ENCODE data around the gene ZNF568. TPM values are rescaled to one million over a fixed set of nuclear protein-coding genes. Genes with fewer than 3 reads are reported as not detected.

Gene ZNF568
- total RNA-seq = 10 to 100 TPM; 11.5 to 13.0 TPM
- long read RNA-seq, donor 1, partial matches to known transcripts = 0 of 2 reads
- long read RNA-seq, donor 1, other reads (novel, unspliced or antisense) = 0 of 2 reads
- long read RNA-seq, donor 2, transcript ZNF568-201 (7 exons, 2,441 nt) = major isoform, 8 of 22 reads
- long read RNA-seq, donor 2, partial matches to known transcripts = 0 of 22 reads
- long read RNA-seq, donor 2, other reads (novel, unspliced or antisense) = 9 of 22 reads

DNA sequence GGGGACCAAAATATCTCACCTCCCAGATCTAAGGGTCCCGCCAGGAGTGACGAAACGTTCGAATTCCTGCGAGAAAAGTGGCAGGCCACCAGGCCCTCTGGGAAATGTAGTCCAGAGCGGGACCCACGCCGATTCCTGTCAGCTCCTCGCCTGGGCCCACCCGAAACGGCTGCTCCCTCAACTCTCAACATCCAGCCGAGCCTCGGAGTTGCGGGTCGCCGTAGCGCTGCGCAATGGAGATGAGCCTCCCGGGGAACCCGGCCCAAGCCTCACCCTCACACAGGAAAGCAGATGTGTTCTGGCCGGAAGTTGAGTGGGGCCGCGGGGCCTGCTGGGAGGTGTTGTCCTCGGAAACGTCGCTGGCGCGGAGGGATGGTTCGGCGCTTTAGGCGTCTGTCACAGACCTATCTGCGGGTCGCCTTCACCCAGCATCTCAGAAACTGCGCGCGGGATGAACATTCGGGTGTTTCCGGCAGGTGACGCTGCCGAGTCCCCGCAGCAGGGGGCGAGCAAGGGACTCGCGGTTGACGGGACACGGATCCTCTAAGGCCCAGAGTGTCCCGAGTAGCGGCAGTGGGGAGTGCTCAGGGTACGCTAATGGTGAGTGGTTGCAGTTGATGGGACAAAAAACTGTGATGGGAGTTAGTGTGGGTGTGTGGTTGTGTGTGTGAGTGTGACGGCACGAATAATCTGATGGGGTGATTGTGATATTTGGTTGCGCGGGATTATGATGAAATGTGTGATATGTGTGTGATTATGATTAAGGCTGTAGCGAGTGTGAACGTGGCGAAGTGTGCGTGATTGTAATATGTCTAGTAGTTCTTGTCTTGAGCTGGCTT is at the start of gene ZNF568, which contains the start of gene ZNF829:
Gene ZNF568 (plus strand): TSS at position 341 of the 839 bp plus-strand sequence. CDS start 6,439 bp downstream, outside the sequence.
Gene ZNF829 (minus strand): TSS at position 300 of the 839 bp plus-strand sequence. CDS start 1,124 bp downstream, outside the sequence.
- DNase-seq (ENCODE audit: low spot score) = peak; percentile 97
- intact Hi-C loops (cut with DNase I) = no loop called here

DNA sequence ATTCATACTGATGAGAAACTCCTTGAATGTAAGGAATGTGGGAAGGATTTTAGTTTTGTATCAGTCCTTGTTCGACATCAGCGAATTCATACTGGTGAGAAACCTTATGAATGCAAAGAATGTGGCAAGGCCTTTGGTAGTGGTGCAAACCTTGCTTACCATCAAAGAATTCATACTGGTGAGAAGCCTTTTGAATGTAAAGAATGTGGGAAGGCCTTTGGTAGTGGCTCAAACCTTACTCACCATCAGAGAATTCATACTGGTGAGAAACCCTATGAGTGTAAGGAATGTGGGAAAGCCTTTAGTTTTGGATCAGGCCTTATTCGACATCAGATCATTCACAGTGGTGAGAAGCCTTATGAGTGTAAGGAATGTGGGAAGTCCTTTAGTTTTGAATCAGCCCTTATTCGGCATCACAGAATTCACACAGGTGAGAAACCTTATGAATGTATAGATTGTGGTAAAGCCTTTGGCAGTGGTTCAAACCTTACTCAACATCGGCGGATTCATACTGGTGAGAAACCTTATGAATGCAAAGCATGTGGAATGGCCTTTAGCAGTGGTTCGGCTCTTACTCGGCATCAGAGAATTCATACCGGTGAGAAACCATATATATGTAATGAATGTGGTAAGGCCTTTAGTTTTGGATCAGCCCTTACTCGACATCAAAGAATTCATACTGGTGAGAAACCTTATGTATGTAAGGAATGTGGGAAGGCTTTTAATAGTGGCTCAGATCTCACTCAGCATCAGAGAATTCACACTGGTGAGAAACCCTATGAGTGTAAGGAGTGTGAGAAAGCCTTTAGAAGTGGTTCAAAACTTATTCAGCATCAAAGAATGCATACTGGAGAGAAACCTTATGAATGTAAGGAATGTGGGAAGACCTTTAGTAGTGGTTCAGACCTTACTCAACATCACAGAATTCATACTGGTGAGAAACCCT is 38.9 kb upstream of the ZNF568 start:
- DNase-seq (ENCODE audit: low spot score) = no peak

DNA sequence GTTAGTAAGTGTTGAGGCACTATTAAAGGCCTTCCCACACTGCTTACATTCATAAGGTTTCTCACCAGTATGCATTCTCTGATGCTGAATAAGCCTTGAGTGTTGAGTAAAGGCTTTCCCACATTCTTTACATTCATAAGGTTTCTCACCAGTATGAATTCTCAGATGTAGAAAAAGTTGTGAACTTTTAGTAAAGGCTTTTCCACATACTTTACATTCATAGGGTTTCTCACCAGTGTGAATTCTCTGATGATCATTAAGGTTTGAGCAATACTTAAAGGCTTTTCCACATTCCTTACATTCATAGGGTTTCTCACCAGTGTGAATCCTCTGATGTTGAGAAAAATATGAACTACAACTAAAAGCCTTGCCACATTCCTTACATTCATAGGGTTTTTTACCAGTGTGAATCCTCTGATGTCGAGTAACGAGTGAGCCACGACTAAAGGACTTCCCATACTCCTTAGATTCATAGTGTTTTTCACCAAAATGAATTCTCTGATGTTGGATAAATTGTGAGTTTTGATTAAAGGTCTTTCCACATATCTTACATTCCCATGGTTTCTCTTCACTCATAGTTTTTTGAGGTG is 24.3 kb upstream of the ZNF568 start:
- intact Hi-C loops (cut with DNase I) = no loop called here
- no peak for DNase-seq (ENCODE audit: low spot score)

More for the DNA sequence above, 38.9 kb upstream of the ZNF568 start:
- intact Hi-C loops (cut with DNase I) = no loop called here

DNA sequence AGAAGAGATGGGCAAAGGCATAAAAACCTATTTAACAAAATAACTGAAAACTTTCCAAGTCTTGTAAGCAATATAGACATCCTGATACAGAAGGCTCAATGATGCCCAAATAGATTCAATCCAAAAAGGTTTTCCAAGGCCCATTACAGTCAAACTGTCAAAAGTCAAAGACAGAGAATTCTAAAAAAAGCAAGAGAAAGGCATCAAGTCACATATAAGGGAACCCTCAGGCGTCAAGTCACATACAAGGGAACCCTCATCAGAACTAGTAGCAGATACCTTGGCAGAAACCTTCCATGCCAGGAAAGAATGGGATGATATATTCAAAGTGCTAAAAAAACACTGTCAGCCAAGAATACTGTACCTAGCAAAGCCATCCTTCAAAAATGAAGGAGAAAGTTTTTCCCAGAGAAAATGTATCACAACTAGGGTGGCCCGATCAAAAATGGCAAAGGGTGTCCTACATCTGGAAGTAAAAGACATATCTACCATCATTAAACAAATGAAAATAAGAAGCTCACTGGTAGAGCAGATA is 21.2 kb upstream of the ZNF568 start:
- no peak for DNase-seq (ENCODE audit: low spot score)
- intact Hi-C loops (cut with DNase I) = no loop called here

DNA sequence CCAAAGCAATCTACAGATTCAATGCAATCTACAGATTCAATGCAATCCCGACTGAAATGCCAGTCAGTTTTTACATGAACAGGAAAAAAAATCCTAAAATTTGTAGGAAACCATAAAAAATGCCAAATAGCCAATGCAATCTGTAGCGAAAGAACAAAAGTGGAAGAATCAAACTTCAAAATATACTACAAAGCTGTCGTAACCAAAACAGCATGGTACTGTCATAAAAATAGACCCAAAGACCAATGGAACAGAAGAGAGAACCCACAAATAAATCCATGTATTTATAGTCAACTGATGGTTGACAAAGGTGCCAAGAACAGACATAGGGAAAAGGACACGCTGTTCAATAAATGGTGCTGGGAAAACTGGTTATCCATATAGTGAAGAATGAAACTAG is 17.7 kb upstream of the ZNF568 start:
- no peak for DNase-seq (ENCODE audit: low spot score)
- intact Hi-C loops (cut with DNase I) = no loop called here

DNA sequence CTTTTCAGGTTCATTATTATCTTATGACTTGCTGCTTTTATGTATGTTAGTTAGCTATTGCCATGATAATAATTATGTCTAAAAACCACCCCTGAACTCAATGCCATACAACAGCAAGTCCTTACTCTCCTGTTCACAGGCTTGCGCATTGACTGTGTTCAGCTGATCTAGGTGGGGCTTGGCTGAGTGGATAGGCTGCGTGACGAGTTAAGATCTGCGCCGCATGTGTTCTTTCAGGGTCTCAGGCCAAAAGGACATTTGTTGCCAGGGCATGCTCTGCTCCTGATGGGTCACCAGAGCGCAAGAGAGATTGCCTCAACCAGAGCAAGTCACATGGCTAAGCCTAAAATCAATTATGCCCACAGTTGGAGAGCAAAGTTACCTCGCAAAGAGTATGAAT is 859 bp downstream of the ZNF568 start:
- intact Hi-C loops (cut with DNase I) = no loop called here
- DNase-seq (ENCODE audit: low spot score) = no peak

DNA sequence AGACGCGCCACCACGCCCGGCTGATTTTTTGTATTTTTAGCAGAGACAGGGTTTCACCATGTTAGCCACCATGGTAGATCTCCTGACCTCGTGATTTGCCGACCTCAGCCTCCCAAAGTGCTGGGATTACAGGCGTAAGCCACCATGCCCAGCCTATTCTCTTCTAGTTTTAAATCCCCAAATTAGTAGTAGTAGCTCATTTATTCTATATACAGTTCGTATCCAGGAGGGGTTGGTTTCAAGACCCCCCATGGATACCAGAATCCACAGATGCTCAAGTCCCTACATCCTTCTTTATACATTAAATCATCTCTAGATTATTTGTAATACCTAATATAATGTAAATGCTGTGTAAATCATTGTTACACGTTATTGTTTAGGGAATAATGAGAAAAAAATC is 2.0 kb downstream of the ZNF568 start:
- intact Hi-C loops (cut with DNase I) = no loop called here
- no peak for DNase-seq (ENCODE audit: low spot score)

DNA sequence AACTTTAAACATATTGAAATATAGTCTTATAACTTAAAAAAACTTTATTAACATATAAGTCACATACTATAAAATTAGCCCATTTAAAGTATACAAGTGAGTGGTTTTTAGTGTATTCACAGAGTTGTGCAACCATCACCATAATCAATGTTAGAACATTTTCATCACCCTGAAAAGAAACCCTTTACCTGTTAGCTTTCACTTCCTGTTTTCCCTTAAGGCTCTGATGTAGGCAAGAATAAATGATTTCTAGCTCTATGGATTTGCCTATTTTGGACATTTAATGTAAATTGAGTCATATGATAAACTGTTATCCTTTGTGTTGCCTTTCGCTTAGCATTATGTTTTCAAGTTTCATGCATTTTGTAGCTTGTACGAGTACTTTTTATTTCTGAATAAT is 15.6 kb downstream of the ZNF568 start:
- DNase-seq (ENCODE audit: low spot score) = no peak
- intact Hi-C loops (cut with DNase I) = no loop called here

DNA sequence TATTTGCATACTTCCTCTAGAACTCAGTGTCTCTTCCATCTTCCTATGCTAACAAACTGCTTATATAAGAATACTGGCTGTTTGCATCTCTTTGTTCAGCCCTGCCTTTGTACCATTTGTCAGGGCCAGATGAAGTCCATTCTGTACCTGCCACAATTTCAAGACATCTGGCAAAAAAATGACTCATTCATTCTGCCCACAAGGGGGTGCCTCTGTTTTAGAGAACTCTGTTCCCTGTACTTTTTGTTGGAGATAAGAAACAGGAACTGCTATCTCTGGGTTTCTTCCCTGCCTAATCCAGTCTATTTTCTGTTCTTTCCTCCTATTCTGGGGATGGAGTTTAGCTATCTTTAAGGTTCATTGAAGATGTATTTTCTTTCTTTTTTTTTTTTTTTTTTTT is 23.0 kb downstream of the ZNF568 start:
- DNase-seq (ENCODE audit: low spot score) = no peak
- intact Hi-C loops (cut with DNase I) = no loop called here

DNA sequence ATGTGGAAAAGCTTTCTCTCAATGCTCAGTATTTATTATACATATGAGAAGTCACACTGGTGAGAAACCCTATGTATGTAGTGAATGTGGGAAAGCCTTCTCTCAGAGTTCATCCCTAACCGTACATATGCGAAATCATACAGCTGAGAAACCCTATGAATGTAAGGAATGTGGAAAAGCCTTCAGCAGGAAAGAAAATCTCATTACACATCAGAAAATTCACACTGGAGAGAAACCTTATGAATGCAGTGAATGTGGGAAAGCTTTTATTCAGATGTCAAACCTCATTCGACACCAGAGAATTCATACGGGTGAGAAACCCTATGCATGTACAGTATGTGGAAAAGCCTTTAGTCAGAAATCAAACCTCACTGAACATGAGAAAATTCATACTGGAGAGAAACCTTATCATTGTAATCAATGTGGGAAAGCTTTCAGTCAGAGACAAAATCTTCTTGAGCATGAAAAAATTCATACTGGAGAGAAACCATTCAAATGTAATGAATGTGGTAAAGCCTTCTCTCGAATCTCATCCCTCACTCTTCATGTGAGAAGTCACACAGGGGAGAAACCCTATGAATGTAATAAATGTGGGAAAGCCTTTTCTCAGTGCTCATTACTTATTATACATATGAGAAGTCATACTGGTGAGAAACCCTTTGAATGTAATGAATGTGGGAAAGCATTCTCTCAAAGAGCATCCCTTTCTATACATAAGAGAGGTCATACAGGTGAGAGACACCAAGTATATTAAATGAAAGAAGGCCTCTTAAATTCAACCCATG is 34.4 kb downstream of the ZNF568 start:
- DNase-seq (ENCODE audit: low spot score) = no peak
- intact Hi-C loops (cut with DNase I) = no loop called here

DNA sequence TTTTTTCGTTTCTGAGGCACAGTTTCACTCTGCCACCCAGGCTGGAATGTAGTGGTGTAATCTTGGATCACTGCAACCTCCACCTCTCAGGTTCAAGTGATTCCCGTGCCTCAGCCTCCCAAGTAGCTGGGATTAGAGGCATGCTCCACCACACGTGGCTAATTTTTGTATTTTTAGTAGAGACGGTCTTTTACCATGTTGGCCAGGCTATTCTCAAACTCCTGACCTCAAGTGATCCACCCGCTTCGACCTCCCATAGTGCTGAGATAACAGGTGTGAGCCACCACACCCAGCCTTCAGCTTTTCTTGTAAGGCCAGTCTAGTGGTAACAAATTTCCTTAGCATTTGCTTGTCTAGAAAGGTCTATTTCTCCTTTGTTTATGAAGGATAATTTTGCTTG is 46.2 kb downstream of the ZNF568 start:
- no peak for DNase-seq (ENCODE audit: low spot score)
- intact Hi-C loops (cut with DNase I) = no loop called here

DNA sequence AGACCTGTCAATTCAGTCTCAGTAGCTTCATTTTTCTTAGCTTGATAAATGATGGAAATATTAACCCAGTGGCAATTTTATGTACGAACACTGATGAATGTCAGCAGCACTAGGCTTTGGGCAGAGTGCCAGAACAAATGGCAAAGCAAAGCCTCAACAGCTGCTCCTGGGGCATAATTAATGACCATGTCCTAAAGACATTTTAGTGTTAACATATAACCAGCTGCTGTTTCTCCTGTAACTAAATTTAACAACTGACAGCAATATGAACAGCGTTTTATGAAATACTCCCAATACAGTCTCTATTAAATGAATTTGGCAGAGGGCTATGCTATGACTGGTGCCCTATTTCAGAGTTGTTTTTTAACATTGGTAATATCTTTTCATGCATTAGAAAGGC is 47.1 kb downstream of the ZNF568 start:
- no peak for DNase-seq (ENCODE audit: low spot score)
- intact Hi-C loops (cut with DNase I) = no loop called here

DNA sequence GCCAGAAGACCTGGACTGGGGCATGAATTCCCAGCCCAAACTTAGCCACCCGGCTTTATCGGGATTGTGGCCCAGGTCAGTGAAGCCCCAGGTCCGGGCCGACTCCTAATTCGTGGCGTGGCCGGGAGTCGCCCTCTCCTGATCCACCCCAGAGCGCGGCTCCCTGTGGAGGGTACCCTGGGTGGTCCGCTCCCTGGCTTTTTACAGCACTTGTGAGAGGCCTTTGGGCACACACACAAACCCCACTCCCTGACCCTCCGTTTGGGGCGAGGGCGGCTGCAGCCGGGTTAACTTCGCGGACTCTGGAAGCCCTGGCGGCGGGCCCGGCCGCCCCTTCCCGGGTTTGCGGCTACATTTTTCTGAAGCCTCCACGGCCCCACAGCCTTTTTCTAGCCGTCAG is 56.4 kb downstream of the ZNF568 start:
- DNase-seq (ENCODE audit: low spot score) = no peak
- intact Hi-C loops (cut with DNase I) = loop anchor here in 1 of 2 donors (5.0 kb wide), 1 partner anchor 255 kb away; no protein-coding TSS in a partner anchor

DNA sequence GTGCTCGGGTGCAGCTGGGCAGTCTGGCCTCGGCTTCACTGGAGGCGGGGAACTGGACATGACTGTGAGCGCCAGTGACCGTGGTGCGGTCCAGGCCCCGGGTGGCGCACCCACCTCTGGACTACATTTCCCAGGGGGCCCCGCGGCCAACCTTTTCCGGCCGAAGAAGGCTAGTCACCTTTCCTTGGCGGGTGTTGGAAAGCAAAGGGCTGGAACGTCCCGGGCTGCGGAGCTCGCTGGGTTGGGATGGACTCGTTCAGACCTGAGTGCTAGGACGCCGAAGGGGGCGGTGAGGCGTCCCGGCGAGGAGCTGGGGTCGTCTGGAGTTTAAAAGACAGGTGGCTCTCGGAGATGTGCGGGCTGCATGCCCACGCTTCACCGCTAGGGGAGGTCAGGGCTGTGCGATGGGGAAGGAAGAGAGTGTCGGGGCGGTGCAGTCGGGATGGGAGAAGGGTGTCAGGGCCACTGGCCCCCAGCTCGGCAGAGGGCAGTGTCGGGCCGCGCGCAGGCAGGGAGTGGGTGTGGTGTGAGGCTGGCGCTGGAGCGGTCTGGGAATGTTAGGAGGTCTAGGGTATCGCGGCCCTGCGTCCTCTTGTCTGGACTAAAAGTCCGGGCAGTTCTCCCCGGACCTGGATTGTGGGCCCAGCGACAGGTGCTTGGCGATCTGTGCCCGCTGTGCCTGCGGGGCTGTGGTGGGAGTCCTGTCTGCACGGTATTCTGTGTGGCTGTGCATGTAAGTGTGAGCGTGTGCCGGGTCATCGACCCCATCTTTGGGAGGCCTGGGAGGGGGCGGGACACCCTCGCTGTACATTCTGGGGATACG is 57.1 kb downstream of the ZNF568 start:
- peak; percentile 94 for DNase-seq (ENCODE audit: low spot score)
- intact Hi-C loops (cut with DNase I) = loop anchor here in 1 of 2 donors (5.0 kb wide), 1 partner anchor 254 kb away; no protein-coding TSS in a partner anchor

DNA sequence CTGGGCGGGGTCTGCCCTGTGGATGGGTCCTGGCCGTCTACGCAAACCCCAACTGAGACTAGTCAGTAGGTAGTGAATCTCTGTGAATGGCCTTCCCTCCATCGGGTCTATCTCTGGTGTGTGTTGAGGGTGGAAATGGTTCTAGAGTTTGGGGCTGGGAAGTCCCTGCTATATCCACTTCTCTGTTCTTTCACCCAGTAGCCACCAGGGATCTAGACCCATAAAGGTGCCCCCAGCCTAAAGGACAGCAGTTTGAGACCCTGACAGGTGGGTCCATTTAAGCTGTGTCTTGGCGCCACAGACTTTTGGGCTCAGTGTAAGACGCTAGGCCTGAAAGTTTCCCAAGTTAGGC is 57.7 kb downstream of the ZNF568 start:
- intact Hi-C loops (cut with DNase I) = loop anchor here in 1 of 2 donors (5.0 kb wide), 1 partner anchor 253 kb away; no protein-coding TSS in a partner anchor
- no peak for DNase-seq (ENCODE audit: low spot score)

DNA sequence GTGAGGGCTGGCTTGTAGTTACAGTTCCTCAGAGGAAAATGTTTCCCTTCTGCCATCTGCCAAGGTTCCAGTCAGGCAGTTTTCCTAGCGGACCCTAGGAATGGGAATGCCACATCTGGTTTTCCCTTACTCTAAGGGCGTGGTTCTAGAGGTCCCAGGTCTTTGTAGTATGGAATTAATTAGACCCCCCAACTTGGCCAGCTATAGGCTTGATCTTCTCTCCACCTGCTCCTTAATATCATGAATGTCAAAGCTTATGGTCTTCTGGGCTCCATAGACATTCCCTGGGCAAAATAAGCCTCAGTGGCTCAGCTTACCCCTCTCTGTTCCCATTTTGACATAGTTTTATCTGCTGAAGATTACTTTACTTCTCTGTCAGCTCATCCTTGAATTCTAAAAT is 70.0 kb downstream of the ZNF568 start:
- intact Hi-C loops (cut with DNase I) = no loop called here
- no peak for DNase-seq (ENCODE audit: low spot score)

DNA sequence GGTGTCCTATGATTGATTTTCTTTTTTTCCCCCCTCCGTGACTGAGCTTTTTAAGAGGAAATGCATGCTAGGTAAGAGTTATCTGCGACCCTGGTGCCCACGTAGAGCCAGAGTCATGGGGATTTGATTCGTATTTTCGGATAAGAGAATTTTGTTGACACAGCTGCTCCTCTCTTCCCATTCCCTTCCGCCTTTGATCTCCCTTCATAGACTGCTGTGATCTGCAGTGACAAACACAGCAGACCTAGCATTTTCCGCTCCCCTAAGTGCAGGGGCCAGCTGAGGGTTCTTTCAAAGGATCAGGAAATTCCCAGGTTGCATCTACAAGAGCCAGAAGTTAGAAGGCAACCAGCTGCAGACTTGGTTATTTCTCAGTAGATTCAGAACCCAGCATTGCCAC is 70.5 kb downstream of the ZNF568 start:
- intact Hi-C loops (cut with DNase I) = no loop called here
- DNase-seq (ENCODE audit: low spot score) = no peak

All from posterior vena cava (tissue), 2 donors.